Endodermal cell (in vitro differentiated cells): ENCODE data around the gene FNBP1. TPM values are rescaled to one million over a fixed set of nuclear protein-coding genes. Genes with fewer than 3 reads are reported as not detected.
A peak's percentile ranks its signal among the peaks of the same experiment; 100 is the strongest.

Source experiments
- DNase-seq: peaks from one replicate; pipeline ENCODE4 v3.0.0-alpha.2; 2017
- H3K27ac ChIP-seq: 2 replicates; pipeline ENCODE4 v1.5.1; 2013; ENCODE audit warnings: mild to moderate bottlenecking, low read depth, low read length, moderate library complexity
- H3K27me3 ChIP-seq: 2 replicates; pipeline ENCODE4 v1.6.1; 2013; ENCODE audit warnings: mild to moderate bottlenecking, low read length, moderate library complexity; ENCODE audit not compliant: insufficient read depth, control insufficient read depth, poor library complexity, severe bottlenecking
- H3K36me3 ChIP-seq: 2 replicates; pipeline ENCODE4 v1.7.0; 2013; ENCODE audit warnings: mild to moderate bottlenecking, low read length, moderate library complexity; ENCODE audit not compliant: control insufficient read depth, insufficient read depth
- H3K4me1 ChIP-seq: one replicate; pipeline ENCODE4 v1.7.0; 2013; ENCODE audit warnings: low read length; ENCODE audit not compliant: control insufficient read depth, insufficient read depth
- H3K4me3 ChIP-seq: 2 replicates; pipeline ENCODE4 v1.5.1; 2013; ENCODE audit warnings: mild to moderate bottlenecking, low read length, moderate library complexity
- H3K9ac ChIP-seq: 2 replicates; pipeline ENCODE4 v1.6.1; 2013; ENCODE audit warnings: mild to moderate bottlenecking, low read length, moderate library complexity; ENCODE audit not compliant: poor library complexity, severe bottlenecking; ENCODE audit errors: extremely low read depth
- H3K9me3 ChIP-seq: 2 replicates; pipeline ENCODE4 v1.6.1; 2013; ENCODE audit warnings: mild to moderate bottlenecking, low read length, moderate library complexity; ENCODE audit not compliant: control insufficient read depth
- H3K27ac Mint-ChIP-seq: 2 replicates; pipeline ENCODE4 v1.8.0; 2020; ENCODE audit warnings: mixed read lengths
- H3K27me3 Mint-ChIP-seq: 2 replicates; pipeline ENCODE4 v1.8.0; 2021; ENCODE audit warnings: mild to moderate bottlenecking, mixed read lengths; ENCODE audit not compliant: insufficient read depth
- H3K36me3 Mint-ChIP-seq: 2 replicates; pipeline ENCODE4 v1.8.0; 2020; ENCODE audit warnings: low read depth, mixed read lengths
- H3K4me1 Mint-ChIP-seq: 2 replicates; pipeline ENCODE4 v1.8.0; 2020; ENCODE audit warnings: mixed read lengths
- H3K4me3 Mint-ChIP-seq: 2 replicates; pipeline ENCODE4 v1.8.0; 2020; ENCODE audit warnings: mild to moderate bottlenecking, moderate library complexity, mixed read lengths
- H3K9me3 Mint-ChIP-seq: 2 replicates; pipeline ENCODE4 v1.8.0; 2020; ENCODE audit warnings: mild to moderate bottlenecking, mixed read lengths
- WGBS, 2 experiments: methylation state at CpG; one replicate each; pipeline versions ENCODE4 v1.1.5 to v1.1.7; 2013; ENCODE audit warnings: missing lambda C conversion rate in 2 of 2, mixed read lengths in 1 of 2; ENCODE audit not compliant: insufficient coverage in 1 of 2, insufficient read length in 1 of 2; 5-methylcytosine and 5-hydroxymethylcytosine counted together
- total RNA-seq, 2 donors: library from RNA; stranded (reverse); fragmentation: NEBNext Ultra II Directional in 1 of 2; extraction: Animal tissue kit (Norgen Biotek cat#: 25700) in 1 of 2; gene quantifications; 2 replicates in 1 of 2; 3 replicates in 1 of 2; pipeline ENCODE4 v1.2.1, GENCODE V29; 2021
- TF ChIP-seq, protein P1 (sequence below): fragments of 200-600 bp; sonication (generic); conservative IDR thresholded peaks from 2 replicates; pipeline ENCODE4 v1.5.0; 2021; ENCODE audit warnings: antibody characterized with exemption, mild to moderate bottlenecking

FNBP1 gene
- total RNA-seq, 2 donors from 2014 or later: 41.4 to 43.3 TPM

DNA sequence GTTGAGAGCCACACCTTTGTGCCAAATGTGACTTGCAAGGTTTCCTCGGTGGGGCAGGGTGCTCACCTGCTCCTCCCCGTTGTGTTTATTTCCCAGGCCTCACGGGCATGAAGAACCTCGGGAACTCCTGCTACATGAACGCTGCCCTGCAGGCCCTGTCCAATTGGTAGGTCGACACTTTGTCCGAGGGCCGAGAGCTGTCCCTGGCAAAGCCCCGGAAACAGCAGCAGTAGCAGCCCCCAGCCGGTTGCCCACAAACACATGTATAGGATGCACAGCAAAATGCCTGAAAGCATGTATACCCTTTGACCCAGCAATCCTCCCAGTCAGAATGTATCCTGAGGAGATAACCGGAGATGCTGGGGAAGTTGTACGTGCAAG lies 181.6 kb downstream of the FNBP1 start:
- DNase-seq: no peak
- Histone ChIP-seq H3K9me3 (no peaks in the 10 kb centered on the region), H3K4me1 (no peaks in the 10 kb centered on the region), H3K4me3 (no peak overlapping the region), H3K36me3 (peaks cover 17% of the 10 kb centered on the region), H3K9ac (no peak overlapping the region), H3K27ac (no peak overlapping the region), H3K27me3 (no peaks in the 10 kb centered on the region)
- peaks cover 42% of the 10 kb centered on the region for H3K36me3 Mint-ChIP-seq
- WGBS, 2 experiments: 84 to 87% methylated on average over 10 to 12 of the region's 12 CpGs
- peak overlapping the region; percentile 46 for H3K27ac Mint-ChIP-seq
- no peaks in the 10 kb centered on the region for H3K27me3 Mint-ChIP-seq
- no peaks in the 10 kb centered on the region for H3K4me1 Mint-ChIP-seq
- TF ChIP-seq, protein P1, sequence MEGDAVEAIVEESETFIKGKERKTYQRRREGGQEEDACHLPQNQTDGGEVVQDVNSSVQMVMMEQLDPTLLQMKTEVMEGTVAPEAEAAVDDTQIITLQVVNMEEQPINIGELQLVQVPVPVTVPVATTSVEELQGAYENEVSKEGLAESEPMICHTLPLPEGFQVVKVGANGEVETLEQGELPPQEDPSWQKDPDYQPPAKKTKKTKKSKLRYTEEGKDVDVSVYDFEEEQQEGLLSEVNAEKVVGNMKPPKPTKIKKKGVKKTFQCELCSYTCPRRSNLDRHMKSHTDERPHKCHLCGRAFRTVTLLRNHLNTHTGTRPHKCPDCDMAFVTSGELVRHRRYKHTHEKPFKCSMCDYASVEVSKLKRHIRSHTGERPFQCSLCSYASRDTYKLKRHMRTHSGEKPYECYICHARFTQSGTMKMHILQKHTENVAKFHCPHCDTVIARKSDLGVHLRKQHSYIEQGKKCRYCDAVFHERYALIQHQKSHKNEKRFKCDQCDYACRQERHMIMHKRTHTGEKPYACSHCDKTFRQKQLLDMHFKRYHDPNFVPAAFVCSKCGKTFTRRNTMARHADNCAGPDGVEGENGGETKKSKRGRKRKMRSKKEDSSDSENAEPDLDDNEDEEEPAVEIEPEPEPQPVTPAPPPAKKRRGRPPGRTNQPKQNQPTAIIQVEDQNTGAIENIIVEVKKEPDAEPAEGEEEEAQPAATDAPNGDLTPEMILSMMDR: no peak
- no peak overlapping the region for H3K4me3 Mint-ChIP-seq
- no peaks in the 10 kb centered on the region for H3K9me3 Mint-ChIP-seq

DNA sequence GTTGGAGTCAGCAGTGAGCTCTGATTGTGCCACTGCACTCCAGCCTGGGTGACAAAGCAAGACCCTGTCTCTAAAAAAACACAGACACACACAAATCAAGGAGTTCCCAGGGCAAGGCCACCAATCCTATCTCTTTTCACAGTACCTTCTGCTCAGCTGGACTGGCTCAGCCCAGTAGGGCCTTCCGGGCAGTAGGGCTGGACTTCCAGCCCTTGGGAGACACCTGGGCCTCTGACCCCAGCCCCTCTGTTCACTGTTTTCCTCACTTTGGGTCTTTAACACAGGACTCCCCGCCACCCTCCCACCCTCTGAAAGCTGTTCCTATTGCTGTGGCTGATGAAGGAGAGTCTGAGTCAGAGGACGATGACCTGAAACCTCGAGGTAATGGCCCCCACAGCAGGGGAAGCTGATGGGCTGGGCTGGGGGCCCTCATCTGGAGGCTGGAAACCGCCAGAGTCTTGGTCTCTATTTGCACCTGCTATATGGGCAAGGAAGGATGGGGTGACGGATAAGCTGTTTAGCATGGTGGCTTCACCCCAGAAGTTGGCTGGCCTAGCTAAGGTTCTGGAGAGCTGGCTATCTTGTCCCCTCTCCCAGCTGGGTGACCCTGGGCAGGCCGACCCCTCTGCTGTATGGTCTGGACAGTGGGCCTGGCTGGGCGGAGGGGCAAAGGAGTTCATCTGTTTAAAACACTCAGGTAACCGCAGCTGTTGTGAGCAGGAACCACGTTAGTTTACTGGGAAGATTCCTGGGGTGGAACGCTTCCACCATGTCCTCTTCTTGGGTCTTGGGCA lies 182.1 kb downstream of the FNBP1 start:
- H3K27me3 Mint-ChIP-seq: no peaks in the 10 kb centered on the region
- H3K4me3 Mint-ChIP-seq: no peak overlapping the region
- no peaks in the 10 kb centered on the region for H3K4me1 ChIP-seq
- H3K9me3 ChIP-seq: no peaks in the 10 kb centered on the region
- WGBS, 2 experiments: 74 to 76% methylated on average over 8 to 11 of the region's 11 CpGs
- peaks cover 40% of the 10 kb centered on the region for H3K36me3 Mint-ChIP-seq
- H3K4me3 ChIP-seq: no peak overlapping the region
- H3K27ac ChIP-seq: no peak overlapping the region
- no peak for DNase-seq
- no peaks in the 10 kb centered on the region for H3K4me1 Mint-ChIP-seq
- TF ChIP-seq, protein P1: no peak
- H3K9ac ChIP-seq: no peak overlapping the region
- peaks cover 17% of the 10 kb centered on the region for H3K36me3 ChIP-seq
- H3K9me3 Mint-ChIP-seq: no peaks in the 10 kb centered on the region
- no peaks in the 10 kb centered on the region for H3K27me3 ChIP-seq
- H3K27ac Mint-ChIP-seq: peak overlapping the region; percentile 46

DNA sequence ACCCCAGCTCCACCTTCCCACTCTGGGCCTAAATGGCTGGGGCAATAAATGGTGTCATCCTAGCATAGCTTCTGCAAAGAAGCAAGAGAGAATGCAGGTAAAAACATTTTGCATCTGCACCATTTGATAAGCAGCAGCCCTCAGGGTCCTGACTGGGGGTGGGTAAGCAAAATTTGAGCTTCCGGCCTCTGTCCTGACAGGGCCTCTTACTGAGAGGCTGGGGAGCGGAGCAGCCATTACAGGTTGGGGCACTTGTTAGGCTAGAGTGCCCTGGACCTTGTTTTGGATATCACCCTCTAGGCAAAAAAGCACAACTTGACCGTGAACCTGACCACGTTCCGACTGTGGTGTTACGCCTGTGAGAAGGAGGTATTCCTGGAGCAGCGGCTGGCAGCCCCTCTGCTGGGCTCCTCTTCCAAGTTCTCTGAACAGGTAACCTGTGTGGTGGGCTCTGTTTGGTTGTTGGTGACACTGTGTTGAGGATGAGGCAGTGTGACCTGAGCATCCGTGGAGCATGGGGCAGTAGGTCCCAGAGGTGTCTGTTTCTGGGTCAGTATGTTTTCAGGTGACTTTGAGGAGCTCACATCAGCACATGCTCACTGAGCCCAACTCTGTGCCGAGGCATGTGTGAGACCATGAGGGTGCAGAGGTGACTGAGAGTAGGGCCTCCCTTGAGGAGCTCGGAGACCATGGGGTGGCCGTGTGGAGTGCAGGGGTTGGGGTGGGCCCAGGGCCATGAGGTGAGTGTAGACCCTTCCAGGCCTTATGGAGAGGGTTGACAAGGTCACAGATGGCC lies 184.6 kb downstream of the FNBP1 start:
- Mint-ChIP-seq H3K27ac (no peak overlapping the region), H3K9me3 (no peaks in the 10 kb centered on the region), H3K36me3 (peaks cover 44% of the 10 kb centered on the region), H3K4me3 (no peak overlapping the region), H3K4me1 (no peaks in the 10 kb centered on the region), H3K27me3 (no peaks in the 10 kb centered on the region)
- no peaks in the 10 kb centered on the region for H3K4me1 ChIP-seq
- no peak overlapping the region for H3K27ac ChIP-seq
- H3K36me3 ChIP-seq: peaks cover 24% of the 10 kb centered on the region
- no peak overlapping the region for H3K4me3 ChIP-seq
- H3K27me3 ChIP-seq: no peaks in the 10 kb centered on the region
- 81 to 82% methylated on average over 7 to 11 of the region's 11 CpGs for WGBS, 2 experiments
- H3K9me3 ChIP-seq: no peaks in the 10 kb centered on the region
- H3K9ac ChIP-seq: no peak overlapping the region
- DNase-seq: no peak
- TF ChIP-seq, protein P1: no peak
